ENCODE results near the gene TRMT2A. TPM values are rescaled to one million over a fixed set of nuclear protein-coding genes. Genes with fewer than 3 reads are reported as not detected.

Gene TRMT2A, protein sequence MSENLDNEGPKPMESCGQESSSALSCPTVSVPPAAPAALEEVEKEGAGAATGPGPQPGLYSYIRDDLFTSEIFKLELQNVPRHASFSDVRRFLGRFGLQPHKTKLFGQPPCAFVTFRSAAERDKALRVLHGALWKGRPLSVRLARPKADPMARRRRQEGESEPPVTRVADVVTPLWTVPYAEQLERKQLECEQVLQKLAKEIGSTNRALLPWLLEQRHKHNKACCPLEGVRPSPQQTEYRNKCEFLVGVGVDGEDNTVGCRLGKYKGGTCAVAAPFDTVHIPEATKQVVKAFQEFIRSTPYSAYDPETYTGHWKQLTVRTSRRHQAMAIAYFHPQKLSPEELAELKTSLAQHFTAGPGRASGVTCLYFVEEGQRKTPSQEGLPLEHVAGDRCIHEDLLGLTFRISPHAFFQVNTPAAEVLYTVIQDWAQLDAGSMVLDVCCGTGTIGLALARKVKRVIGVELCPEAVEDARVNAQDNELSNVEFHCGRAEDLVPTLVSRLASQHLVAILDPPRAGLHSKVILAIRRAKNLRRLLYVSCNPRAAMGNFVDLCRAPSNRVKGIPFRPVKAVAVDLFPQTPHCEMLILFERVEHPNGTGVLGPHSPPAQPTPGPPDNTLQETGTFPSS
- total RNA-seq (2021; fragmentation: NEBNext Ultra II Directional; extraction: Animal tissue kit (Norgen Biotek cat#: 25700)): 44.9 and 47.9 TPM in 2 replicates
- 50.3 and 73.2 TPM in 2 replicates for polyA plus RNA-seq (2011; rRNA removed)
- polyA plus RNA-seq (2011; cell fraction: cytosol; rRNA removed): 65.7 TPM
- polyA plus RNA-seq (2011; cell fraction: nucleus; rRNA removed): 307 TPM
- 45.4 to 62.4 TPM (median 53.1 TPM) in 4 replicates for polyA plus RNA-seq (2012, experiment 1 of 2)
- polyA plus RNA-seq (2012, experiment 2 of 2): 32.7 TPM
- 36.2 TPM for polyA plus RNA-seq (2013, experiment 1 of 2)
- polyA plus RNA-seq (2013, experiment 2 of 2): 32.7 TPM
- polyA minus RNA-seq (2011; rRNA and poly(A)+ RNA removed): 23.1 and 26.5 TPM in 2 replicates
- polyA minus RNA-seq (2011; cell fraction: cytosol; rRNA and poly(A)+ RNA removed): 46.8 TPM
- polyA minus RNA-seq (2011; cell fraction: nucleus; rRNA and poly(A)+ RNA removed): 94.9 TPM
- long read RNA-seq, experiment 1, partial matches to known transcripts: 2 of 7 reads
- long read RNA-seq, experiment 1, other reads (novel, unspliced or antisense): 4 of 7 reads
- long read RNA-seq, experiment 2, partial matches to known transcripts: 0 of 2 reads
- long read RNA-seq, experiment 2, other reads (novel, unspliced or antisense): 1 of 2 reads

DNA sequence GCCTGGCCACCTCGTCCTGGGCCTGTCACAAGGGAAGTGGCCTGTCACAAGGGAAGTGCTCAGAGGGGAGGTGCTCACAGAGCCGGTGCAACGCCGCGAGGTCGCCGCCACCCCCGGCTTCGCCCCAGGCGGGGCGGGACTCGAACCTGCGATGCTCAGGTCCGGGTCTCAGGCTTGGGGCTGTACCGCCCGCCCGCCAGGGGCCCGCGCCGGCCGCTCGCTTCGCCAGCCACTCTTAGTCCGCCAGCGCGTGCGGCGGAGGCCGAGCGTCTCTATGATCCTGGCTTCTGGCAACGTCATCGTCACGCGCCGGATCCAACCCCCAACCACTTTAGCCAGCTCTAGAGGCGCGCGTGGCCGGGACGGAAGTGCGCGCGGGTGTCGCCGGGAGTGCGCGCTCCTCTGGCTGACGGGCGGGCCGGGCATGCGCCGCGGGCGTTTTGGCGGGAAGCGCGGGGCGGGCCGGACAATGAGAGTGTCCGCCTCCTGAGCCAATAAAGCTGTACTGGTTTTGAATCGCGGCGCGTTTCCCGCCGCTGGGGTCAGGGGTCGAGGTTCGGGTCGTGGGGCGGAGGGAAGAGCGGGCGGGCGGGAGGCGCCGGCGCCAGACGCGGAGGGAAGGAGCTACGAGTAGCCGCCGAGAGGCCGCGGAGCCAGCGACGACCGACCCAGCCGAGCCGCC is at the start of gene TRMT2A:
Gene TRMT2A (minus strand): TSS at position 276 of the 682 bp plus-strand sequence. CDS start 320 bp downstream, outside the sequence.
- H4K20me1 ChIP-seq (replicated peaks in 1 of 2; ENCODE audit: control insufficient read depth in 1 of 2, insufficient read depth in 2 of 2, low read length in 2 of 2): peaks cover 14 to 15% of the 10 kb centered on the region in 2 experiments
- H3K23ac ChIP-seq (ENCODE audit: insufficient read length): no peak within 1 kb of the TSS
- peaks cover 0 to 12% (median 5%) of the 10 kb centered on the region in 4 experiments; a peak in 5 of 7 replicates for H3K4me1 ChIP-seq (replicated peaks in 1 of 4; ENCODE audit: control insufficient read depth in 3 of 4, insufficient read depth in 4 of 4, low read length in 3 of 4)
- peak; percentile 92 to 98 for DNase-seq (ENCODE audit: low read depth in 1 of 2, low spot score in 2 of 2)
- H3K9ac ChIP-seq (replicated peaks in 1 of 4; ENCODE audit: extremely low read depth in 1 of 4, low read depth in 3 of 4, low read length in 3 of 4): peak within 1 kb of the TSS; percentile 94 to 99 (median 97)
- H2AFZ ChIP-seq (ENCODE audit: low read length): no peak within 1 kb of the TSS
- H3K9me3 ChIP-seq (ENCODE audit: insufficient read depth in 2 of 2, low read depth in 1 of 2, low read length in 1 of 2): no peaks in the 10 kb centered on the region
- H2BK15ac ChIP-seq (ENCODE audit: low read length): no peak within 1 kb of the TSS; the same call in 1 of the 2 replicates
- 1% methylated on average over 56 of the region's 88 CpGs; no CpG with 5 or more reads in 1 of the 2 experiments for WGBS, 2 experiments (ENCODE audit: extremely low coverage in 1 of 2, insufficient coverage in 1 of 2, insufficient read length in 1 of 2, insufficient replicate concordance in 2 of 2, low coverage in 1 of 2, low lambda C conversion rate in 2 of 2, missing lambda C conversion rate in 1 of 2)
- no peak within 1 kb of the TSS for H3K14ac ChIP-seq (ENCODE audit: insufficient read length)
- no peak for FAIRE-seq
- no peak within 1 kb of the TSS for H2BK20ac ChIP-seq (ENCODE audit: low read length)
- H3K79me2 ChIP-seq (ENCODE audit: control insufficient read depth in 1 of 2, insufficient read depth in 2 of 2, low read length in 2 of 2): peaks cover 34 to 62% of the 10 kb centered on the region in 2 experiments
- peak within 1 kb of the TSS; percentile 90 for H3K18ac ChIP-seq (ENCODE audit: extremely low read depth, low read length)
- H3K56ac ChIP-seq (replicated peaks; ENCODE audit: insufficient read length, low read depth, low read length): peak within 1 kb of the TSS; percentile 94
- peak within 1 kb of the TSS; percentile 93 for H3K27ac ChIP-seq (ENCODE audit: low read depth, low read length)
- H3K79me1 ChIP-seq (ENCODE audit: low read depth, low read length): peaks cover 7% of the 10 kb centered on the region; the same call in 1 of the 2 replicates
- H4K5ac ChIP-seq (ENCODE audit: insufficient read length, low read depth, low read length): peak within 1 kb of the TSS; percentile 93
- H2AK5ac ChIP-seq (ENCODE audit: low read depth, low read length): peak within 1 kb of the TSS; percentile 43; the same call in 1 of the 2 replicates
- peak within 1 kb of the TSS; percentile 95 for H4K91ac ChIP-seq (replicated peaks; ENCODE audit: insufficient read length, low read length)
- H3K36me3 ChIP-seq (ENCODE audit: control insufficient read depth in 2 of 4, insufficient read depth in 4 of 4, low read length in 3 of 4): peaks cover 33 to 49% (median 39%) of the 10 kb centered on the region in 4 experiments
- no peaks in the 10 kb centered on the region; the same call in 1 of the 2 replicates for H3K23me2 ChIP-seq (ENCODE audit: low read depth, low read length)
- ChIA-PET CTCF (ENCODE audit: partially characterized antibody) (interaction anchor here (0.9 to 2.1 kb wide), 4 partner anchors 9 to 144 kb away, joined by 3 to 8 read pairs (median 5); no protein-coding TSS in a partner anchor), POLR2A (ENCODE audit: partially characterized antibody) (interaction anchor here (1.0 to 22.7 kb wide), 12 partner anchors 11 to 159 kb away, joined by 3 to 598 read pairs (median 6); partner anchors contain the start of genes DGCR8 and ZDHHC8)
- H4K8ac ChIP-seq (ENCODE audit: extremely low read depth, insufficient read depth, low read length): peak within 1 kb of the TSS; percentile 96
- H3K27me3 ChIP-seq (replicated peaks in 1 of 4; ENCODE audit: control insufficient read depth in 3 of 4, extremely low read depth in 1 of 4, insufficient read depth in 3 of 4, low read length in 3 of 4): no peaks in the 10 kb centered on the region
- H2BK120ac ChIP-seq (replicated peaks; ENCODE audit: low read depth, low read length): peak within 1 kb of the TSS; percentile 76
- H2BK12ac ChIP-seq (ENCODE audit: low read depth, low read length): no peak within 1 kb of the TSS
- peak within 1 kb of the TSS; percentile 89 to 99 (median 98) for H3K4me3 ChIP-seq (ENCODE audit: extremely low read depth in 1 of 4, insufficient read depth in 2 of 4, low read depth in 3 of 4, low read length in 4 of 4)
- peak within 1 kb of the TSS; percentile 68 to 92 for H3K4me2 ChIP-seq (ENCODE audit: insufficient read depth in 1 of 2, low read depth in 2 of 2, low read length in 2 of 2)
- peak within 1 kb of the TSS; percentile 90 for H2BK5ac ChIP-seq (ENCODE audit: low read depth, low read length)
- H3K4ac ChIP-seq (replicated peaks; ENCODE audit: insufficient read length, low read depth, low read length): peak within 1 kb of the TSS; percentile 97
- TF ChIP-seq BACH1 (IDR thresholded peaks at IDR 0.05; ENCODE audit: low read length) (peak; percentile 20; the same call in 1 of the 2 replicates), ZNF274 (IDR thresholded peaks at IDR 0.05; ENCODE audit: borderline replicate concordance, extremely low read depth, low read length) (no peak), NANOG (IDR thresholded peaks at IDR 0.05; ENCODE audit: insufficient read depth, low read depth, low read length, poor library complexity, severe bottlenecking) (no peak), NRF1 (IDR thresholded peaks at IDR 0.05; ENCODE audit: low read depth, low read length) (peak; percentile 61), EP300 (IDR thresholded peaks at IDR 0.05; ENCODE audit: borderline replicate concordance in 1 of 2, low read depth in 2 of 2, low read length in 2 of 2) (peak in 1 of 2 experiments; percentile 3; a peak in 1 of 3 replicates)
